Choroid plexus epithelial cell (primary cell): ENCODE data around the gene MOV10L1.

ENCODE experiments used
- DNase-seq: peaks from one replicate; pipeline ENCODE4 v3.0.0-alpha.2; 2010; ENCODE audit warnings: low read depth
- H3K4me3 ChIP-seq: 2 replicates; pipeline ENCODE4 v1.5.1; 2011; ENCODE audit warnings: low read depth, mild to moderate bottlenecking, control low read depth, low read length, moderate library complexity
- TF ChIP-seq, protein P1 (sequence below): conservative IDR thresholded peaks from 2 replicates; pipeline ENCODE4 v1.5.1; 2011; ENCODE audit warnings: low read depth, mild to moderate bottlenecking, control low read depth, inconsistent platforms, low read length, moderate library complexity

Gene MOV10L1

GRCh38 chr22:50174382-50175190 is 84.8 kb downstream of the MOV10L1 start:
- H3K4me3 ChIP-seq: no peak overlapping the region
- no peak for DNase-seq
- TF ChIP-seq, protein P1, sequence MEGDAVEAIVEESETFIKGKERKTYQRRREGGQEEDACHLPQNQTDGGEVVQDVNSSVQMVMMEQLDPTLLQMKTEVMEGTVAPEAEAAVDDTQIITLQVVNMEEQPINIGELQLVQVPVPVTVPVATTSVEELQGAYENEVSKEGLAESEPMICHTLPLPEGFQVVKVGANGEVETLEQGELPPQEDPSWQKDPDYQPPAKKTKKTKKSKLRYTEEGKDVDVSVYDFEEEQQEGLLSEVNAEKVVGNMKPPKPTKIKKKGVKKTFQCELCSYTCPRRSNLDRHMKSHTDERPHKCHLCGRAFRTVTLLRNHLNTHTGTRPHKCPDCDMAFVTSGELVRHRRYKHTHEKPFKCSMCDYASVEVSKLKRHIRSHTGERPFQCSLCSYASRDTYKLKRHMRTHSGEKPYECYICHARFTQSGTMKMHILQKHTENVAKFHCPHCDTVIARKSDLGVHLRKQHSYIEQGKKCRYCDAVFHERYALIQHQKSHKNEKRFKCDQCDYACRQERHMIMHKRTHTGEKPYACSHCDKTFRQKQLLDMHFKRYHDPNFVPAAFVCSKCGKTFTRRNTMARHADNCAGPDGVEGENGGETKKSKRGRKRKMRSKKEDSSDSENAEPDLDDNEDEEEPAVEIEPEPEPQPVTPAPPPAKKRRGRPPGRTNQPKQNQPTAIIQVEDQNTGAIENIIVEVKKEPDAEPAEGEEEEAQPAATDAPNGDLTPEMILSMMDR: no peak

DNA sequence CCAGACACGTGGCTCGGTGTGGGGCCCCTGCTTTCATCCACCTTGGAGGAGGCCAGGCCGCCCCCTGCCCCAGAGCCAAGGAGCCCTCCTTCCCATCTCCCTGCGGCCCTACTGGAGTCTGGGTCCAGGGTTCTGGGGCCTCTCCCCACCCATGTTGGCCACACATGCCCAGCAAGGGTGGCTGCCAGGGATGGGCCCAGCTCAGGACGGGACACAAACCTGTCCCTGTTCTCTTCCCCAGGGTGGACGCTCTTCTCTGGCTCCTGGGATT is 85.3 kb downstream of the MOV10L1 start:
- TF ChIP-seq, protein P1: no peak
- DNase-seq: no peak
- H3K4me3 ChIP-seq: no peak overlapping the region

- TF ChIP-seq, protein P1: no peak
- H3K4me3 ChIP-seq: no peak overlapping the region
Measured at GRCh38 chr22:50175921-50176849, 86.4 kb downstream of the MOV10L1 start.

GRCh38 chr22:50176850-50177536 is 87.2 kb downstream of the MOV10L1 start:
- no peak overlapping the region for H3K4me3 ChIP-seq
- TF ChIP-seq, protein P1: no peak
- no peak for DNase-seq

More at GRCh38 chr22:50175921-50176849, 86.4 kb downstream of the MOV10L1 start:
- DNase-seq: no peak

DNA sequence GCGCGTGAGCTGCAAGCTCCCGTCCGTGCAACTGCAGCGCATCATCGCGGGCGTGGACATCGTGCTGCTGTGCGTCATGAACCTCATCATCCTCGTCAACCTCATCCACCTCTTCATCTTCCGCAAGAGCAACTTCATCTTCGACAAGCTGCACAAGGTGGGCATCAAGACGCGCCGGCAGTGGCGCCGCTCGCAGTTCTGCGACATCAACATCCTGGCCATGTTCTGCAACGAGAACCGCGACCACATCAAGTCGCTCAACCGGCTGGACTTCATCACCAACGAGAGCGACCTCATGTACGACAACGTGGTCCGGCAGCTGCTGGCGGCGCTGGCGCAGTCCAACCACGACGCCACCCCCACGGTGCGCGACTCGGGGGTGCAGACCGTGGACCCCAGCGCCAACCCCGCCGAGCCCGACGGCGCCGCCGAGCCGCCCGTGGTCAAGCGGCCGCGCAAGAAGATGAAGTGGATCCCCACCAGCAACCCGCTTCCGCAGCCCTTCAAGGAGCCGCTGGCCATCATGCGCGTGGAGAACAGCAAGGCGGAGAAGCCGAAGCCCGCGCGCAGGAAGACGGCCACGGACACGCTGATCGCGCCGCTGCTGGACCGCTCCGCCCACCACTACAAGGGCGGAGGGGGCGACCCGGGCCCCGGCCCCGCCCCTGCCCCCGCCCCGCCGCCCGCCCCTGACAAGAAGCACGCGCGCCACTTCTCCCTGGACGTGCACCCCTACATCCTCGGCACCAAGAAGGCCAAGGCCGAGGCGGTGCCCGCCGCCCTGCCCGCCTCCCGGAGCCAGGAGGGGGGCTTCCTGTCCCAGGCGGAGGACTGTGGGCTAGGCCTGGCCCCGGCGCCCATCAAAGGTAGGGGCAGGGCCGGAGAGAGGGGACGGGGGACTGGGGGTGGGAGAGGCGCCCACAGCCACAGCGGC is 88.0 kb downstream of the MOV10L1 start:
- H3K4me3 ChIP-seq: no peak overlapping the region
- no peak for DNase-seq
- TF ChIP-seq, protein P1: no peak

DNA sequence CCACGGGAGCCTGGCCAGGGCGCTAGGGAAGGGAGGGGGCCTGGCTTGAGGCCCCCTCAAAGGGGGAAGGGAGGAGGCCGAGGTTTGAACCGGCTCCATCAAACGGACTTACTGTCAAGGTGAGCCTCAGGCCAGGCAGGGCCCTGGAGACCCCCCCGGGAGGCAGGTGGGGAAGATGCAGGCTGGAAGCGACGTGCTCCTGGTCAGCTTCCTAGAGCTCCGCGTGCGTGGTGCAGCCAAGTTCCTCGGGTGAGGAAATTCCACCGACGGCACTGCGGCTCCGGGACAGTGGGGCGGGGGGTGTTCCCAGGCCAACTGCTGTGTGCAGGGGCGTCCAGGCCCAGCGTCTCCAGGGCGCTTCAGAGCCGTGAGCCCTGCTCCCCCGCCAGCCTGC is 88.7 kb downstream of the MOV10L1 start:
- no peak overlapping the region for H3K4me3 ChIP-seq
- TF ChIP-seq, protein P1: no peak
- DNase-seq: no peak
